K562 (cell line): ENCODE data around the gene CNRIP1. TPM values are rescaled to one million over a fixed set of nuclear protein-coding genes. Genes with fewer than 3 reads are reported as not detected.

ENCODE experiments used
- EGR1 ChIP-seq: fragments of 450-650 bp; conservative IDR thresholded peaks from 2 replicates; pipeline ENCODE4 v1.6.1; 2017; ENCODE audit warnings: mild to moderate bottlenecking
- MAFF ChIP-seq: IDR thresholded peaks from 2 replicates; pipeline ENCODE4 v1.6.1; 2012; ENCODE audit warnings: low read length, improper control_type of control experiment
- MAFG ChIP-seq: fragments of 450-650 bp; conservative IDR thresholded peaks from 2 replicates; pipeline ENCODE4 v1.6.1; 2016; ENCODE audit warnings: missing genetic modification characterization, missing compliant biosample characterization
- SIN3B ChIP-seq: fragments of 450-650 bp; IDR thresholded peaks from 2 replicates; pipeline ENCODE4 v1.6.1; 2017; ENCODE audit warnings: low read depth, mild to moderate bottlenecking, moderate library complexity
- SMAD2 ChIP-seq: fragments of 150-350 bp; IDR thresholded peaks from 2 replicates; pipeline ENCODE4 v1.6.1; 2014; ENCODE audit warnings: low read depth, mild to moderate bottlenecking, low read length
- TEAD4 ChIP-seq, 2 experiments: sonication (generic) in 1 of 2; formaldehyde crosslinking in 1 of 2; IDR thresholded peaks; 2 replicates each; pipeline versions ENCODE4 v1.6.1 to v1.8.0; 2012 to 2022; ENCODE audit warnings: borderline replicate concordance in 1 of 2, inconsistent platforms in 1 of 2, low read length in 1 of 2, mild to moderate bottlenecking in 1 of 2, missing genetic modification reagents in 1 of 2
- ZC3H11A ChIP-seq: IDR thresholded peaks from 2 replicates; pipeline ENCODE4 v1.6.1; 2012; ENCODE audit warnings: low read depth, low read length, improper control_type of control experiment
- ZNF347 ChIP-seq: fragments of 450-650 bp; formaldehyde crosslinking; IDR thresholded peaks from 2 replicates; pipeline ENCODE4 v1.4.0; 2020; ENCODE audit warnings: low read depth, mild to moderate bottlenecking, moderate library complexity
- ZNF696 ChIP-seq: fragments of 250-450 bp; sonication (Bioruptor Pico); conservative IDR thresholded peaks from 2 replicates; pipeline ENCODE4 v1.4.0; 2020; ENCODE audit warnings: mild to moderate bottlenecking, moderate library complexity
- polyA plus RNA-seq, 8 experiments: library from polyadenylated mRNA; depleted of rRNA in 4 of 8; stranded (reverse) in 5 of 8; unstranded in 3 of 8; fragments of >200 nt; fragmentation: Nextera tagmentation in 2 of 8; fragmentation: Illumina TruSeq in 1 of 8; extraction: Ambion mirVana in 2 of 8; extraction: Trizol in 1 of 8; gene quantifications; 2 replicates each; pipeline versions ENCODE4 v1.2.1 to v1.2.3, GENCODE V29; 2011 to 2014; ENCODE audit warnings: inconsistent platforms in 1 of 8, missing spikeins in 1 of 8
- total RNA-seq, 7 experiments: library from RNA; depleted of rRNA in 6 of 7; stranded (reverse); fragments of >200 nt in 6 of 7; fragmentation: Illumina TruSeq in 2 of 7; extraction: Trizol in 2 of 7; gene quantifications; 2 replicates each; pipeline versions ENCODE4 v1.2.1 to v1.2.3, GENCODE V29; 2011 to 2021; ENCODE audit warnings: low replicate concordance in 1 of 7
- TF ChIP-seq, protein P1 (sequence below), 2 experiments: IDR thresholded peaks in 1 of 2; conservative IDR thresholded peaks in 1 of 2; 2 replicates each; pipeline ENCODE4 v1.6.1; 2016; ENCODE audit warnings: low read depth in 2 of 2, mild to moderate bottlenecking in 1 of 2, missing compliant biosample characterization in 1 of 2, missing genetic modification characterization in 1 of 2, moderate library complexity in 1 of 2
- TF ChIP-seq, protein P2 (sequence below): fragments of 450-650 bp; IDR thresholded peaks from 2 replicates; pipeline ENCODE4 v1.6.1; 2016; ENCODE audit warnings: mild to moderate bottlenecking
- TF ChIP-seq, protein P3 (sequence below), 2 experiments: fragments of 250-450 bp in 1 of 2; fragments of 450-650 bp in 1 of 2; sonication (Bioruptor Pico) in 1 of 2; IDR thresholded peaks; 2 replicates each; pipeline versions ENCODE4 v1.6.1 to v1.8.0; 2016 to 2021; ENCODE audit warnings: mild to moderate bottlenecking in 2 of 2, moderate library complexity in 2 of 2, missing compliant biosample characterization in 1 of 2, missing genetic modification characterization in 1 of 2
- TF ChIP-seq, protein P4 (sequence below), 3 experiments: fragments of 200-800 bp in 1 of 3; fragments of 250-450 bp in 1 of 3; fragments of 450-650 bp in 1 of 3; sonication (Bioruptor Pico) in 1 of 3; sonication (Bioruptor generic) in 1 of 3; formaldehyde crosslinking in 1 of 3; IDR thresholded peaks; 2 replicates each; pipeline versions ENCODE4 v1.6.1 to v1.8.0; 2016 to 2022; ENCODE audit warnings: mild to moderate bottlenecking in 2 of 3, missing genetic modification characterization in 2 of 3, missing compliant biosample characterization in 1 of 3, moderate library complexity in 1 of 3
- TF ChIP-seq, protein P5 (sequence below), 2 experiments: fragments of 200-800 bp in 1 of 2; sonication (Bioruptor generic) in 1 of 2; sonication (generic) in 1 of 2; formaldehyde crosslinking in 1 of 2; IDR thresholded peaks in 1 of 2; conservative IDR thresholded peaks in 1 of 2; 2 replicates each; pipeline versions ENCODE4 v1.5.0 to v1.6.1; 2016 to 2020; ENCODE audit warnings: missing compliant biosample characterization in 1 of 2, missing genetic modification characterization in 1 of 2, missing genetic modification reagents in 1 of 2

Gene CNRIP1
- total and polyA plus RNA-seq, 9 of the 15 experiments (the other 6 are each of a cell fraction or from before 2014, with no cell fraction given): 0.59 to 2.1 (median 1.5) TPM

DNA sequence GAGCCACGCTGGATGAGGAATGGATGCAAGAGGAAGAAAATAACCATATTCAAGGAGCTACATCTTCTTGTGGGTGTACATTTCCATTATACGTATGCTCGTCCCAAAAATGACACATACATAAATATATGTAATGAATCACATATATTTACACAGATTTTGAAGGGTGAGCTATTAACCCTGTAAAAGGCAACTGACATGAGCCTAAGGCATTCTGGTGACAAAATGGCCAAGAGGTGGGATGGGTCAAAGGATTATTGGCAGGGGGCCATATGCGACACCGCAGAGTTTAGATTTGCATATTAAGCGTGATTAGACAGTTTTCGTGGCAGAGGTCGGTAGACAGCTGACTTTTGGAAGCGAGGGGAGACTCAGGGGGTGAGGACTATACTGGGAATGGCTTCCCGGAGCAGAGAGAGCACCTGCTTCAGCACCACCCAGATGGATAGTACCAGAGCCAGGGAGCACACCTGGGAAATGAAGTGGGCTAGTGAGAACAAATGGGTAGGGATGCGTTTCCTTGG, 431 bp upstream of the CNRIP1 start (continued):
- TF ChIP-seq, protein P1, sequence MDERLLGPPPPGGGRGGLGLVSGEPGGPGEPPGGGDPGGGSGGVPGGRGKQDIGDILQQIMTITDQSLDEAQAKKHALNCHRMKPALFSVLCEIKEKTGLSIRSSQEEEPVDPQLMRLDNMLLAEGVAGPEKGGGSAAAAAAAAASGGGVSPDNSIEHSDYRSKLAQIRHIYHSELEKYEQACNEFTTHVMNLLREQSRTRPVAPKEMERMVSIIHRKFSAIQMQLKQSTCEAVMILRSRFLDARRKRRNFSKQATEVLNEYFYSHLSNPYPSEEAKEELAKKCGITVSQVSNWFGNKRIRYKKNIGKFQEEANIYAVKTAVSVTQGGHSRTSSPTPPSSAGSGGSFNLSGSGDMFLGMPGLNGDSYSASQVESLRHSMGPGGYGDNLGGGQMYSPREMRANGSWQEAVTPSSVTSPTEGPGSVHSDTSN (CRISPR knock-in tag; IDR thresholded peaks at IDR 0.05; ENCODE audit: low read depth): no peak
- TF ChIP-seq, protein P1 (tag; conservative IDR thresholded peaks at IDR 0.05; ENCODE audit: low read depth): 0 out of 2 replicates have a peak, but pooled peaks have one; percentile 27
- TF ChIP-seq TEAD4 (IDR thresholded peaks at IDR 0.05; ENCODE audit: low read length): peak; percentile 22; the same call in 1 of the 2 replicates
- no peak for TF ChIP-seq TEAD4 (CRISPR knock-in tag; IDR thresholded peaks at IDR 0.05; ENCODE audit: borderline replicate concordance)
- peak; percentile 49 for TF ChIP-seq MAFF
- no peak for TF ChIP-seq ZC3H11A
- no peak for TF ChIP-seq ZNF347 (CRISPR knock-in tag)
- TF ChIP-seq, protein P2, sequence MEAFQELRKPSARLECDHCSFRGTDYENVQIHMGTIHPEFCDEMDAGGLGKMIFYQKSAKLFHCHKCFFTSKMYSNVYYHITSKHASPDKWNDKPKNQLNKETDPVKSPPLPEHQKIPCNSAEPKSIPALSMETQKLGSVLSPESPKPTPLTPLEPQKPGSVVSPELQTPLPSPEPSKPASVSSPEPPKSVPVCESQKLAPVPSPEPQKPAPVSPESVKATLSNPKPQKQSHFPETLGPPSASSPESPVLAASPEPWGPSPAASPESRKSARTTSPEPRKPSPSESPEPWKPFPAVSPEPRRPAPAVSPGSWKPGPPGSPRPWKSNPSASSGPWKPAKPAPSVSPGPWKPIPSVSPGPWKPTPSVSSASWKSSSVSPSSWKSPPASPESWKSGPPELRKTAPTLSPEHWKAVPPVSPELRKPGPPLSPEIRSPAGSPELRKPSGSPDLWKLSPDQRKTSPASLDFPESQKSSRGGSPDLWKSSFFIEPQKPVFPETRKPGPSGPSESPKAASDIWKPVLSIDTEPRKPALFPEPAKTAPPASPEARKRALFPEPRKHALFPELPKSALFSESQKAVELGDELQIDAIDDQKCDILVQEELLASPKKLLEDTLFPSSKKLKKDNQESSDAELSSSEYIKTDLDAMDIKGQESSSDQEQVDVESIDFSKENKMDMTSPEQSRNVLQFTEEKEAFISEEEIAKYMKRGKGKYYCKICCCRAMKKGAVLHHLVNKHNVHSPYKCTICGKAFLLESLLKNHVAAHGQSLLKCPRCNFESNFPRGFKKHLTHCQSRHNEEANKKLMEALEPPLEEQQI: no peak
- TF ChIP-seq SMAD2: no peak
- no peak for TF ChIP-seq ZNF696 (CRISPR knock-in tag)
- TF ChIP-seq, protein P3, sequence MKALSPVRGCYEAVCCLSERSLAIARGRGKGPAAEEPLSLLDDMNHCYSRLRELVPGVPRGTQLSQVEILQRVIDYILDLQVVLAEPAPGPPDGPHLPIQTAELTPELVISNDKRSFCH (CRISPR knock-in tag; IDR thresholded peaks at IDR 0.05): no peak
- TF ChIP-seq, protein P3 (tag; IDR thresholded peaks at IDR 0.05): no peak
- TF ChIP-seq, protein P4, sequence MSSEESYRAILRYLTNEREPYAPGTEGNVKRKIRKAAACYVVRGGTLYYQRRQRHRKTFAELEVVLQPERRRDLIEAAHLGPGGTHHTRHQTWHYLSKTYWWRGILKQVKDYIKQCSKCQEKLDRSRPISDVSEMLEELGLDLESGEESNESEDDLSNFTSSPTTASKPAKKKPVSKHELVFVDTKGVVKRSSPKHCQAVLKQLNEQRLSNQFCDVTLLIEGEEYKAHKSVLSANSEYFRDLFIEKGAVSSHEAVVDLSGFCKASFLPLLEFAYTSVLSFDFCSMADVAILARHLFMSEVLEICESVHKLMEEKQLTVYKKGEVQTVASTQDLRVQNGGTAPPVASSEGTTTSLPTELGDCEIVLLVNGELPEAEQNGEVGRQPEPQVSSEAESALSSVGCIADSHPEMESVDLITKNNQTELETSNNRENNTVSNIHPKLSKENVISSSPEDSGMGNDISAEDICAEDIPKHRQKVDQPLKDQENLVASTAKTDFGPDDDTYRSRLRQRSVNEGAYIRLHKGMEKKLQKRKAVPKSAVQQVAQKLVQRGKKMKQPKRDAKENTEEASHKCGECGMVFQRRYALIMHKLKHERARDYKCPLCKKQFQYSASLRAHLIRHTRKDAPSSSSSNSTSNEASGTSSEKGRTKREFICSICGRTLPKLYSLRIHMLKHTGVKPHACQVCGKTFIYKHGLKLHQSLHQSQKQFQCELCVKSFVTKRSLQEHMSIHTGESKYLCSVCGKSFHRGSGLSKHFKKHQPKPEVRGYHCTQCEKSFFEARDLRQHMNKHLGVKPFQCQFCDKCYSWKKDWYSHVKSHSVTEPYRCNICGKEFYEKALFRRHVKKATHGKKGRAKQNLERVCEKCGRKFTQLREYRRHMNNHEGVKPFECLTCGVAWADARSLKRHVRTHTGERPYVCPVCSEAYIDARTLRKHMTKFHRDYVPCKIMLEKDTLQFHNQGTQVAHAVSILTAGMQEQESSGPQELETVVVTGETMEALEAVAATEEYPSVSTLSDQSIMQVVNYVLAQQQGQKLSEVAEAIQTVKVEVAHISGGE (CRISPR knock-in tag; IDR thresholded peaks at IDR 0.05): 0 out of 6 replicates have a peak, but pooled peaks of 1 of the 3 experiments have one; percentile 6
- TF ChIP-seq, protein P5, sequence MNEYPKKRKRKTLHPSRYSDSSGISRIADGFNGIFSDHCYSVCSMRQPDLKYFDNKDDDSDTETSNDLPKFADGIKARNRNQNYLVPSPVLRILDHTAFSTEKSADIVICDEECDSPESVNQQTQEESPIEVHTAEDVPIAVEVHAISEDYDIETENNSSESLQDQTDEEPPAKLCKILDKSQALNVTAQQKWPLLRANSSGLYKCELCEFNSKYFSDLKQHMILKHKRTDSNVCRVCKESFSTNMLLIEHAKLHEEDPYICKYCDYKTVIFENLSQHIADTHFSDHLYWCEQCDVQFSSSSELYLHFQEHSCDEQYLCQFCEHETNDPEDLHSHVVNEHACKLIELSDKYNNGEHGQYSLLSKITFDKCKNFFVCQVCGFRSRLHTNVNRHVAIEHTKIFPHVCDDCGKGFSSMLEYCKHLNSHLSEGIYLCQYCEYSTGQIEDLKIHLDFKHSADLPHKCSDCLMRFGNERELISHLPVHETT (CRISPR knock-in tag; conservative IDR thresholded peaks at IDR 0.05 in 1 of 2, IDR thresholded peaks at IDR 0.05 in 1 of 2): no peak
- peak; percentile 79 for TF ChIP-seq MAFG (tag)
- TF ChIP-seq SIN3B: no peak
- TF ChIP-seq EGR1: no peak
